Heart left ventricle (tissue), 13 donors: Measurements from ENCODE around the gene DLGAP4.

ENCODE experiments used
- POLR2A ChIP-seq, 2 donors: fragments of 450-650 bp; IDR thresholded peaks; one replicate each; pipeline ENCODE4 v1.6.1; 2017; ENCODE audit warnings: antibody characterized with exemption in 2 of 2, mild to moderate bottlenecking in 2 of 2, moderate library complexity in 2 of 2
- TF ChIP-seq, protein P1 (sequence below), 12 donors: fragments of 200-600 bp; sonication (generic) in 4 of 12; IDR thresholded peaks; one replicate each; pipeline versions ENCODE4 v1.5.0 to v1.8.0; 2018 to 2022; ENCODE audit warnings: antibody characterized with exemption in 12 of 12, mild to moderate bottlenecking in 5 of 12
- donor health status: ischemic (EF 13 %, LVEDD 7.1; RV severe dilation, severe dysfunction).
- donor health status: DM: no; HTN: yes; CAD: no.
- donor health status: DM: no; HTN: no; CAD: no.
- donor health status: ischemic (EF 25% LVEDD 6.9; RV normal size, moderate dysfunction).
- donor health status: ischemic (EF 25% LVEDD 5.7; RV mildly dilated, moderate dysfunction).
- donor health status: ischemic (EF 35%, LVEDD 5.7; RV mildly dilated, moderate dysfunction).
- donor health status: nonischemic (EF 11% LVEDD 7.7; RV severe dilation, severe dysfunction).
- donor health status: DM: yes; HTN: yes; CAD: no.
- donor health status: PGD.
- donor health status: ischemic (EF 29% LVEDD 5.4; RV normal size, mild dysfunction).
- donor health status: nonischemic (EF 23%, LVEDD 6.1; RV moderate dilation, normal function).

DNA sequence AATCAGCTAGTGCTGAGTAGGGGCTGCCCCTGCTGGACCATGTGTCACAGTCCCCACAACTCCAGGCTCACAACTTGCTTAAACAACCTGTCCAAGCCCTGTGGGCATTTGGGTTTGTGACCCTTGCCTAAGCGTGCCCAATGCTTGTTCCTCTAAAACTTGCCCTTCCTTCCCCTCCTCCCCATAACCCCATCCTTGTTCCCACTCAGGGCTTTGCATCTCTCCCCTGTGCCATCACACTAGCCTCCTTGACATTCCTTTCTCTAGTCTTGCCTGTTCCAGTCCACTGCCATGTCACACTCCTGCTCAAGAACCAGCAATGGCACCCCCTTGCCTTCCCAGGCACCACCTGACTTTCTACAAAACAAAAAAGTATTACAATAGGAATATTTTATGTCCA lies 2.3 kb upstream of the DLGAP4 start:
- TF ChIP-seq, protein P1, sequence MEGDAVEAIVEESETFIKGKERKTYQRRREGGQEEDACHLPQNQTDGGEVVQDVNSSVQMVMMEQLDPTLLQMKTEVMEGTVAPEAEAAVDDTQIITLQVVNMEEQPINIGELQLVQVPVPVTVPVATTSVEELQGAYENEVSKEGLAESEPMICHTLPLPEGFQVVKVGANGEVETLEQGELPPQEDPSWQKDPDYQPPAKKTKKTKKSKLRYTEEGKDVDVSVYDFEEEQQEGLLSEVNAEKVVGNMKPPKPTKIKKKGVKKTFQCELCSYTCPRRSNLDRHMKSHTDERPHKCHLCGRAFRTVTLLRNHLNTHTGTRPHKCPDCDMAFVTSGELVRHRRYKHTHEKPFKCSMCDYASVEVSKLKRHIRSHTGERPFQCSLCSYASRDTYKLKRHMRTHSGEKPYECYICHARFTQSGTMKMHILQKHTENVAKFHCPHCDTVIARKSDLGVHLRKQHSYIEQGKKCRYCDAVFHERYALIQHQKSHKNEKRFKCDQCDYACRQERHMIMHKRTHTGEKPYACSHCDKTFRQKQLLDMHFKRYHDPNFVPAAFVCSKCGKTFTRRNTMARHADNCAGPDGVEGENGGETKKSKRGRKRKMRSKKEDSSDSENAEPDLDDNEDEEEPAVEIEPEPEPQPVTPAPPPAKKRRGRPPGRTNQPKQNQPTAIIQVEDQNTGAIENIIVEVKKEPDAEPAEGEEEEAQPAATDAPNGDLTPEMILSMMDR (IDR thresholded peaks at IDR 0.05), result no peak
- TF ChIP-seq POLR2A (IDR thresholded peaks at IDR 0.05), result no peak
